ENCODE data around the gene BCAR3.
A peak's percentile ranks its signal among the peaks of the same experiment; 100 is the strongest.

Gene BCAR3

GRCh38 chr1:93707956-93708355 lies 26.3 kb upstream of the BCAR3 start:
- in situ Hi-C loops (cut with MboI; ENCODE audit: low pct_unique_long_range_greater_than_20kb, low sequenced_read_pairs, unreplicated experiment) = no loop called here
- peak; percentile 63 for DNase-seq (ENCODE audit: low spot score)
- TF ChIP-seq CTCF (IDR thresholded peaks at IDR 0.05; ENCODE audit: extremely low read depth, insufficient read depth, missing control alignments) = no peak

GRCh38 chr1:93705892-93706500 lies 24.4 kb upstream of the BCAR3 start:
- TF ChIP-seq CTCF (IDR thresholded peaks at IDR 0.05; ENCODE audit: extremely low read depth, insufficient read depth, missing control alignments) = no peak
- DNase-seq (ENCODE audit: low spot score) = no peak
- in situ Hi-C loops (cut with MboI; ENCODE audit: low pct_unique_long_range_greater_than_20kb, low sequenced_read_pairs, unreplicated experiment) = no loop called here

- TF ChIP-seq CTCF (IDR thresholded peaks at IDR 0.05; ENCODE audit: extremely low read depth, insufficient read depth, missing control alignments) = no peak
- in situ Hi-C loops (cut with MboI; ENCODE audit: low pct_unique_long_range_greater_than_20kb, low sequenced_read_pairs, unreplicated experiment) = no loop called here
- peak; percentile 73 for DNase-seq (ENCODE audit: low spot score)
Observed at GRCh38 chr1:93704052-93704451, 22.4 kb upstream of the BCAR3 start.

GRCh38 chr1:93703643-93704042 lies 22.0 kb upstream of the BCAR3 start:
- in situ Hi-C loops (cut with MboI; ENCODE audit: low pct_unique_long_range_greater_than_20kb, low sequenced_read_pairs, unreplicated experiment) = no loop called here
- TF ChIP-seq CTCF (IDR thresholded peaks at IDR 0.05; ENCODE audit: extremely low read depth, insufficient read depth, missing control alignments) = no peak
- DNase-seq (ENCODE audit: low spot score) = no peak

- no peak for DNase-seq (ENCODE audit: low spot score)
- in situ Hi-C loops (cut with MboI; ENCODE audit: low pct_unique_long_range_greater_than_20kb, low sequenced_read_pairs, unreplicated experiment) = no loop called here
- no peak for TF ChIP-seq CTCF (IDR thresholded peaks at IDR 0.05; ENCODE audit: extremely low read depth, insufficient read depth, missing control alignments)
Observed at GRCh38 chr1:93702828-93703183, 21.2 kb upstream of the BCAR3 start.

GRCh38 chr1:93702111-93702827 lies 20.6 kb upstream of the BCAR3 start:
- in situ Hi-C loops (cut with MboI; ENCODE audit: low pct_unique_long_range_greater_than_20kb, low sequenced_read_pairs, unreplicated experiment) = no loop called here
- TF ChIP-seq CTCF (IDR thresholded peaks at IDR 0.05; ENCODE audit: extremely low read depth, insufficient read depth, missing control alignments) = no peak
- DNase-seq (ENCODE audit: low spot score) = no peak
